CD4-positive, alpha-beta T cell treated with Interleukin-6 for 4 hours (primary cell): ENCODE measurements around the gene RBP2.

ENCODE experiments used
- DNase-seq: peaks from one replicate; pipeline ENCODE4 v3.0.0-alpha.2; 2020; ENCODE audit warnings: mixed read lengths

The RBP2 gene

GRCh38 chr3:139476348-139476747 lies at the start of gene RBP2:
RBP2 (minus strand) TSS chr3:139476516; CDS start chr3:139476459, 57 bp downstream.
- no peak for DNase-seq

GRCh38 chr3:139524841-139525636 lies 48.7 kb upstream of the RBP2 start:
- DNase-seq, result no peak

- no peak for DNase-seq
These were observed 47.4 kb upstream of the RBP2 start for GRCh38 chr3:139523718-139524117.

GRCh38 chr3:139523166-139523565 lies 46.9 kb upstream of the RBP2 start:
- no peak for DNase-seq

GRCh38 chr3:139522421-139522820 lies 46.1 kb upstream of the RBP2 start:
- no peak for DNase-seq

GRCh38 chr3:139521816-139522215 lies 45.5 kb upstream of the RBP2 start:
- DNase-seq, result no peak

- DNase-seq, result no peak
These were observed 44.8 kb upstream of the RBP2 start for GRCh38 chr3:139521144-139521543.

GRCh38 chr3:139519998-139520737 lies 43.9 kb upstream of the RBP2 start:
- DNase-seq, result peak; percentile 4

GRCh38 chr3:139518926-139519842 lies 42.9 kb upstream of the RBP2 start:
- no peak for DNase-seq

GRCh38 chr3:139518306-139518705 lies 42.0 kb upstream of the RBP2 start:
- no peak for DNase-seq

GRCh38 chr3:139517321-139518065 lies 41.2 kb upstream of the RBP2 start:
- DNase-seq, result no peak

- DNase-seq, result no peak
These were observed 38.4 kb upstream of the RBP2 start for GRCh38 chr3:139514741-139515140.

GRCh38 chr3:139509631-139510030 lies 33.3 kb upstream of the RBP2 start:
- DNase-seq, result no peak

- no peak for DNase-seq
These were observed 30.4 kb upstream of the RBP2 start for GRCh38 chr3:139506766-139507165.

GRCh38 chr3:139505829-139506386 lies 29.6 kb upstream of the RBP2 start:
- no peak for DNase-seq

GRCh38 chr3:139499536-139499935 lies 23.2 kb upstream of the RBP2 start:
- DNase-seq, result no peak

GRCh38 chr3:139493826-139494385 lies 17.6 kb upstream of the RBP2 start:
- no peak for DNase-seq

- no peak for DNase-seq
These were observed 15.7 kb upstream of the RBP2 start for GRCh38 chr3:139491966-139492365.

- no peak for DNase-seq
These were observed 14.8 kb upstream of the RBP2 start for GRCh38 chr3:139491027-139491700.

GRCh38 chr3:139482206-139482605 lies 5.9 kb upstream of the RBP2 start:
- DNase-seq, result no peak

GRCh38 chr3:139481116-139481515 lies 4.8 kb upstream of the RBP2 start:
- DNase-seq, result no peak
